ENCODE results near the gene RAB1A. TPM values are rescaled to one million over a fixed set of nuclear protein-coding genes. Genes with fewer than 3 reads are reported as not detected.

RAB1A gene
- total and polyA plus RNA-seq, 9 of the 15 experiments (the other 6 are each of a cell fraction or from before 2014, with no cell fraction given): 43.8 to 163 (median 67.7) TPM

GRCh38 chr2:65056215-65057053 lies 73.5 kb downstream of the RAB1A start, which contains the start of gene CEP68 (continued):
- no peak for TF ChIP-seq ATF4 (CRISPR knock-in tag; IDR thresholded peaks at IDR 0.05)
- no peak for TF ChIP-seq ZC3H8 (IDR thresholded peaks at IDR 0.05)
- TF ChIP-seq ZSCAN29 (IDR thresholded peaks at IDR 0.05): no peak
- TF ChIP-seq ZBTB40 (IDR thresholded peaks at IDR 0.05): no peak
- no peak for TF ChIP-seq ZBTB40 (CRISPR knock-in tag; IDR thresholded peaks at IDR 0.05)
- TF ChIP-seq, protein P1, sequence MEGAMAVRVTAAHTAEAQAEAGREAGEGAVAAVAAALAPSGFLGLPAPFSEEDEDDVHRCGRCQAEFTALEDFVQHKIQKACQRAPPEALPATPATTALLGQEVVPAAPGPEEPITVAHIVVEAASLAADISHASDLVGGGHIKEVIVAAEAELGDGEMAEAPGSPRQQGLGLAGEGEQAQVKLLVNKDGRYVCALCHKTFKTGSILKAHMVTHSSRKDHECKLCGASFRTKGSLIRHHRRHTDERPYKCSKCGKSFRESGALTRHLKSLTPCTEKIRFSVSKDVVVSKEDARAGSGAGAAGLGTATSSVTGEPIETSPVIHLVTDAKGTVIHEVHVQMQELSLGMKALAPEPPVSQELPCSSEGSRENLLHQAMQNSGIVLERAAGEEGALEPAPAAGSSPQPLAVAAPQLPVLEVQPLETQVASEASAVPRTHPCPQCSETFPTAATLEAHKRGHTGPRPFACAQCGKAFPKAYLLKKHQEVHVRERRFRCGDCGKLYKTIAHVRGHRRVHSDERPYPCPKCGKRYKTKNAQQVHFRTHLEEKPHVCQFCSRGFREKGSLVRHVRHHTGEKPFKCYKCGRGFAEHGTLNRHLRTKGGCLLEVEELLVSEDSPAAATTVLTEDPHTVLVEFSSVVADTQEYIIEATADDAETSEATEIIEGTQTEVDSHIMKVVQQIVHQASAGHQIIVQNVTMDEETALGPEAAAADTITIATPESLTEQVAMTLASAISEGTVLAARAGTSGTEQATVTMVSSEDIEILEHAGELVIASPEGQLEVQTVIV (CRISPR knock-in tag; IDR thresholded peaks at IDR 0.05; ENCODE audit: borderline replicate concordance): no peak
- no peak for TF ChIP-seq PHTF2 (CRISPR knock-in tag; IDR thresholded peaks at IDR 0.05)
- TF ChIP-seq FOXK2 (conservative IDR thresholded peaks at IDR 0.05 in 1 of 2, IDR thresholded peaks at IDR 0.05 in 1 of 2; ENCODE audit: low read depth in 2 of 2): peak; percentile 34 to 48; a peak in 1 of 4 replicates
- TF ChIP-seq CEBPG (CRISPR knock-in tag; IDR thresholded peaks at IDR 0.05): no peak
- no peak for TF ChIP-seq CEBPG (tag; conservative IDR thresholded peaks at IDR 0.05 in 1 of 2, IDR thresholded peaks at IDR 0.05 in 1 of 2)
- no peak for TF ChIP-seq NUFIP1 (IDR thresholded peaks at IDR 0.05; ENCODE audit: partially characterized antibody)

Data from K562 (cell line).